GM19468 (cell line): ENCODE measurements around the gene EFTUD2.
"Not testable (repeated sequence)": the region's sequence is repeated elsewhere in the genome, so short reads cannot be mapped to it uniquely, and the experiment has no call there.

ENCODE experiments used
- ATAC-seq: cut with Tn5 transposase; IDR thresholded peaks from one replicate; pipeline ENCODE4 v1.9.1; 2021; ENCODE audit warnings: mild to moderate bottlenecking, moderate library complexity, moderate number of reproducible peaks; ENCODE audit not compliant: unreplicated experiment; ENCODE audit errors: extremely low read depth

Gene EFTUD2

DNA sequence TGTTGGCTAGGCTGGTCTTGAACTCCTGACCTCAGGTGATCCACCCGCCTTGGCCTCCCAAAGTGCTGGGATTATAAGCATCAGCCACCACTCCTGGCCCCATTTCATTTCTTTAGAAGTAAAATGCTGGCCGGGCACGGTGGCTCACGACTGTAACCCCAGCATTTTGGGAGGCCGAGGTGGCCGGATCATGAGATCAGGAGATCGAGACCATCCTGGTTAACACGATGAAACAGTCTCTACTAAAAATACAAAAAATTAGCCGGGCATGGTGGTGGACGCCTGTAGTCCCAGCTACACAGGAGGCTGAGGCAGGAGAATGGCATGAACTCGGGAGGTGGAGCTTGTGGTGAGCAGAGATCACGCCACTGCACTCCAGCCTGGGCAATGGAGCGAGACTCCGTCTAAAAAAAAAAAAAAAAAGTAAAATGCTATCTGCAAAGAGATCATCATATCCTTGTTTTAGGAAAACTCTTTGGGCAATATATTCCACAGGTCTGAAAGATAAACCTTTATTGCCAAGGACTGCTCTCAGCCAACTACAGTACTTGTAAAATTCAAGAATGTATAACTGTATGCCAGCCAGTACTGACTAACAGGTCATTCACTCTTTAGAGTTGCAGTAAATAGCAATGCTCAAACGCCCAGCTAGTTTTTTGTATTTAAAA lies 73.0 kb downstream of the EFTUD2 start:
- ATAC-seq: no peak

DNA sequence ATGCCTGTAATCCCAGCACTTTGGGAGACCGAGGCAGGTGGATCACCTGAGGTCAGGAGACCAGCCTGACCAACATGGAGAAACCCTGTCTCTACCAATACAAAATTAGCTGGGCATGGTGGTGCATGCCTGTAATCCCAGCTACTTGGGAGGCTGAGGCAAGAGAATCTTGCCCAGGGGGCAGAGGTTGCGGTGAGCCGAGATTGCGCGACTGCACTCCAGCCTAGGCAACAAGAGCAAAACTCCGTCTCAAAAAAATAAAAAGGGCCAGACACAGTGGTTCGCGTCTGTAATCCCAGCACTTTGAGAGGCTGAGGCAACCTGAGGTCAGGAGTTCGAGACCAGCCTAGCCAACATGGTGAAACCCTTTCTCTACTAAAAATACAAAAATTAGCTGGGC lies 74.0 kb downstream of the EFTUD2 start:
- ATAC-seq: not testable (repeated sequence)

DNA sequence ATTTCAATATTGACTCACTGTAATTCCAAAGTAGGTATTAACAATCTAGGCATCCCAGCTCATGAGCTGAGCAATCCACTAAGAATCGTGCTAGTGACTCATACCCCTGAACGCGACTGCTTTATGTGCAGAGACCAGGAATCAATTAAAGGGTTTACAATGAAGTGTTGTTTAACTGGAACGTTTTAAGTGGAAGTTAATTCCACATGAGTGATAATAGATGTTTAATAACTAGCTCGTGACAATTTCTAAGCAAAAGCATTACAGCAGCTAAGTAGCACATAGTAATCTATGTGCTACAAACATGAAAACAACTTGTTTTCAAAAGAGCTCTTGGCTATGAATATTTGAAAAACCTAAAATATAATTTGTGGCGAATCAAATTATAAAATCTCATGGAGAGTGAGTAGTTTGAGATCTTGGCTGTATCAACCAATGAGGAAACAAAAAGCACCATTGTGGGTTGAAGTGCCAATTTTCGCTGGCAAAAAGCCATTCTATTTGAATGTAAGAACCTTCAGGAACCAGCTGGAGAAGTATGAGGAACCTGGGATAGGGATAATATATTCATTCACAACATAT lies 78.5 kb downstream of the EFTUD2 start:
- no peak for ATAC-seq

DNA sequence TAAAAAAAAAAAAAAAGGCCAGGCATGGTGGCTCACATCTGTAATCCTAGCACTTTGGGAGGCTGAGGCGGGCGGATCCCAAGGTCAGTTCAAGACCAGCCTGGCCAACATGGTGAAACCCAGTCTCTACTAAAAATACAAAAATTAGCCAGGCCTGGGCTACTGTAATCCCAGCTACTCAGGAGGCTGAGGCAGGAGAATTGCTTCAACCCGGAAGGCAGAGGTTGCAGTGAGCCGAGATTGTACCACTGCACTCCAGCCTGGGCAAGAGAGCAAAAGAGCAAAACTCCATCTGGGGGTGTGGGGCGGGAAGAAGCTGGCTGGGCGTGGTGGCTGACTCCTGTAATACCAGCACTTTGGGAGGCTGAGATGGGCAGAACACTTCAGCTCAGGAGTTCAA lies 80.7 kb downstream of the EFTUD2 start:
- ATAC-seq: not testable (repeated sequence)

DNA sequence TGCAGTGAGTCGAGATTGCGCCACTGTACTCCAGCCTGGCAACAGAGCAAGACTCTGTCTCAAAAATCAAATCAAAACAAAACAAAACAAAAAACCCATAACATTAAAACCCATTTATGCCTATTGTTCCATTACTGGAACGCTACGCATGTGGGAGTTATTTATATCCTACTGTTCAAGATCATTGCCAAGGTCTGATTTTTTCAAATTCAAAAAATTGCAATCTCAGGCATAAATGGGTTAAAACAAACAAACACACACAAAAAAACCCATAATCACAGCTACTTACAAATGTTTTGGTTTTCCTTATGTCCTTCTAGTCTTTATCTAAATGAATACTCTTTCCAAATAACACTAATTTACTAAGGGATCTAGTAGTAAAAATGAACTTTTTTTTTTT lies 87.0 kb downstream of the EFTUD2 start:
- no peak for ATAC-seq

DNA sequence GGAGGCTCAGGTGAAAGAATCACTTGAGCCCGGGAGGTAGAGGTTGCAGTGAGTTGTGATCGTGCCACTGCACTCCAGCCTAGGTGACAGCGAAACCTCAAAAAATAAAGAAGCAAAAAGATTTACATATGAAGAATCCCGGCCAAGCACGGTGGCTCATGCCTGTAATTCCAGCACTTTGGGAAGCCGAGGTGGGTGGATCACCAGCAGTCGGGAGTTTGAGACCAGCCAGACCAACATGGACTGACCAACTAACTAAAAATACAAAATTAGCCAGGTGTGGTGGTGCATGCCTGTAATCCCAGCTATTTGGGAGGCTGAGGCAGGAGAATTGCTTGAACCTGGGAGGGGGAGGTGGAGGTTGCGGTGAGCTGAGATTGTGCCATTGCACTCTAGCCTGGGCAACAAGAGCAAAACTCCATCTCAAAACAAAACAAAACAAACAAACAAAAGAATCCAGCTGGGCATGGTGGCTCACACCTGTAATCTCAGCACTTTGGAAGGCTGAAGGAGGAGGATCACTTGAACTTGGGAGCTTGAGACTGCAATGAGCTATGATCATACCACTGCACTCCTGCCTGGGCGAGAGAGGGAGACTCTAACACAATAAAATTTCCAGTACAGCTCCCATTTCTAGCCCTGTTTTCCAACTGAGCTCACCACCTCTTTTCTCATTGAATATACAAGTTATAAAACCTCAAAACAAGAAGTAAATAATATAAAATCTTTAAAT lies 90.4 kb downstream of the EFTUD2 start:
- ATAC-seq: not testable (repeated sequence)

DNA sequence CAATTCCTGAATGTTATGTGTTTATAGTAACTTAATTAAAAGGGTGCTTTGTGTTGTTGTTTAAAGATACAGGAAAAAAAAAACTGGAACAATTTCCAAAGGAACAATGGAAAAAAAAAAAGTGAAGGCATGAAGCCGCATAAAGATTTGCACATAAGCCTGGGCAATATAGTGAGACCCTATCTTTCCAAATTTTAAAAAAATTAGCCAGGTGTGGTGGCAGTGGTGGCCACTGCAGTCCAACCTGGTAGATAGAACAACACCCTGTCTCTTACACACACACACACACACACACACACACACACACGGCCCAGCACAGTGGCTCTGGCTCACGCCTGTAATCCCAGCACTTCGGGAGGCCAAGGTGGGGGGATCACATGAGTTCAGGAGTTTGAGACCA lies 91.1 kb downstream of the EFTUD2 start:
- no peak for ATAC-seq

DNA sequence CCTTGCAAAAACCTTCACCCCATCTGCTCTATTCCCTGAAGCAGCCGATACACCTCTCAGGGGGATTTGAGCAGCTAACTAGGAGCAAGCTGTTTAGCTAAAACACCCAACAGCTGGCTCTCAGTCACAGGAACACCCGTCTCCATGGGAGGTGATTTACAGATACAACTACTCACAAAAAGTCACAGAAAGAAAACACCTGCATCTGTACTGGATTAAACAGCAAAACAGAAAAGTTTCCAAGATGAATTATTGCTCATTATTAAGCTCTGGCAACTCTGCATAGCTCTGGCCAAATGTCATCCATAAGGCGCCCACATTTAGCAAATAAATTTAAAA lies 91.5 kb downstream of the EFTUD2 start:
- ATAC-seq: no peak

DNA sequence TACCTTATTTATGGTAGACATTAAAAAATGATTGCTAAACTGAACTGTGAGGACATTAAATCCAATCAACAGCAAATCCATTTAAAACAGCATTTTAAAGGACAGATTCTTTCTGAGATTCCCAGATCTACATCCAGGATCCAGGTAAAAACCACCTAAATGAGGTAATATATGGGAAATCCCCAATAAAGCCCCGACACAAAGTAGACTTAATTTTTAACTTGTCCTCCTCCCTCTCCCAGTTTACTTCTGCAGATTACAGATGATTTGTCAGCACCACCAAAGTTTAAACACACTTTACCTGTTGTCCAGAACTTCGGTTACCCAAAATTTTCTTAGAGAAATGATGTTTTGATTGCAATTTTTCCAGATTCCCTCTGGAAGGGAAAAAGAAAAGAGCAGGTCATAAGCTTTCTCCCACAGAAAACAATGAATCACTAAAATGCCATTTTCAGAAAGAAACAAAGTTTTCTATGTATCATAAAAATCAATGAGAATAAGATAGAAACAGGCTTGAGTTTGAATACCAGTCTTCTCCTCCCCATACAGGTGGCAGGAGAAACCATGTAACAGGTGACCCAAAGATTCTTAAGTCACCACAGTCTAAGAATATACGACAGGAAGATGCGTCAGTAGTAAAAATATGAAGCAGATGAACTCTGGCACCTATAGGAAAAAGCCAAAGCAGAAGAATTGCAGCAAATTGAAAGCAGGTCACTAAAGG lies 92.0 kb downstream of the EFTUD2 start:
- no peak for ATAC-seq

DNA sequence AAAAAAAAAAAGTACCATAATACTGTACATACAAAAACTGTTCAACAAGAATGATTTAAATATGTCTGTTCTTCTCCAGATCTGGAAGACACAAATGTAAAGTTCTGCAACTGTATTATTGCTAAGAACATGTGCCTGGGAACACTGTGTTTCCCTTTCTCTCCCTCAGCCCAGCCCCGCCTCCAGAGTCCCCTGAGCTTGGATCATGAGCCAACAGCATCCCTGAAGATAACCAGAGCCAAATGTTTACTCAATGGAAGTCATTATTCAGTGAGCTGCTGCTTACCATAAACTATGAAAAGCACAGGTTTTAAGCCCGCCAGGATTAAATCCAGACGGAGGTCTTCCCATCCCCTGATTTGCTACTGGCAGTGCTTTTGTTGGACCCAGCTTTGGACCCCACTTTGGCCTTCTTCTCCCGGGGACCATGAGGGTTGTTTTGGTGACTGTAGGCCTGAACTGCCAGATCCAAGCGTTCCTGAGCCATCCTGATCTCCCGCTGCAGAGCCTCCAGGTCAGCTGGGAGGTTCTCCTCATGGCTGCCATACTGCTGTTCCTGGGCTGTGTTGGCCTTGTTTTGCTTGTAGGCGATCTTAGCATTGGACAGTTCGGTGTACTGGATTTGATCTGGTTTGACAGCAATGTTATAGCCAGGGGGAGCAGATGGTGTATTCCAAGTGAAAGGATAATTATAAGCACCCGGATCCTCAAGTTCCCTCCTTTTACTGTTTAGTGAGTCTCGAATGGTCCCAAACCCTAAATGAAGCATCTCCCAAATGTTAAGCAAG lies 94.7 kb downstream of the EFTUD2 start:
- ATAC-seq: no peak

DNA sequence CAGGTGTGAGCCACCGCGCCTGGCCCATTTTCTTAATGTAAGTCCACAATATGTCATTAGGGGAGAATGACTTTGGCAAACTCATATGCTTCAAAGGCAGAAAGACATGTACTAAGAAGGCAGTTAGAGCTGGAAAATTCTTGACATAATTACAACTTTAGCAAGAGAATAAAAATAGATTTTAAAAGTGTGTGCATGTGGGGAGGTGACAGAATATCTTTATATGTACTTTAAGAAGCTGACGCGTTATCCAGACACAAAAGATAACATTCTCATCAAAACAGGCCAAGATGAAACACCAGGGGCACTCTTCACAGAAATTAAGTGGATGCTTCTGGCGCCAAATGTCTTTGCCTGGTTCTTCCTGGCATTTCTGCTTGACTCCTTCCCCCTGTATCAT lies 97.4 kb downstream of the EFTUD2 start:
- no peak for ATAC-seq
